HG02884 (cell line): ENCODE measurements around the gene ANKRD9.

ENCODE experiments used
- ATAC-seq: cut with Tn5 transposase; IDR thresholded peaks from one replicate; pipeline ENCODE4 v1.9.1; 2021; ENCODE audit warnings: mild to moderate bottlenecking, moderate library complexity; ENCODE audit not compliant: unreplicated experiment

ANKRD9 gene

GRCh38 chr14:102479777-102480176, 29.8 kb downstream of the ANKRD9 start:
- ATAC-seq = no peak

GRCh38 chr14:102479107-102479506, 30.5 kb downstream of the ANKRD9 start:
- ATAC-seq = no peak

DNA sequence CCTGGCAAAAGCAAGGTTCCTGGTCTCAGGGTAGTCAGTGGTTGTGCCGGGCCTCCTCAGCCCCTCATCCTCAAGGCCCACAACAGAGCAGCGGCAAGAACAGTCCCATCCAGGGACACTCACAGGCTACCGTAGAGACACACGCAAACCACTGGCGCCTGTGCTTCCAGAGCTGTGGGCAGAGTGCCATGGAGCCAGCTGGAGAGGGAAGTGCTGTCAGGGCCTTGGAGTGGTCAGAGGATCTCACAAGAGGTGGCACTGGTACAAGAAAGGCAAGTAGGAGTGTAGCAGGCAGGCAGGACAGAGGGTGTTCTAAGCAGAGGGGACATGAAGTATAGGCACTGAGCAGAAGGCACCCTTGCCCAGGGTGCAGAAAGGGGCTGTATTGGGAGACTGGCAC, 34.6 kb downstream of the ANKRD9 start:
- no peak for ATAC-seq

DNA sequence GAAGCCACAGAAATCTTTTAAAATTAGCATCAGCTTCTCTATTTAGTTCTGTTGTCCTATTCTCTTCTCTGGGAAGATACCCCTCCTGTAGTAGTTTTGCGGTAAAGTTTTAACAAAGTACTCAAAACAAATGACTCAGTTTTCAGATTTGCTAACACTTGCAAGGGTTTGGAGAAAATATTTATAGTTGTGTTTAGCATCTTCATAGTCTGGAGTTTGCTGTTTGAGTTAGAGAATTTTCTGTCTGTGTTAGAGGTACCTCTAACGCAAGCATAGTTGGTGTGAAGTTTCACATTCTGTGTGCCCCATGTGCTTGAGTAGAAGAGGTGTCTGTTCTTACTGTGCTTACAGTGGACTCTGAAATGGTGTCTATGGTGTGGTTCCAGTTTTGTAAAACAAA, 36.0 kb downstream of the ANKRD9 start:
- ATAC-seq = no peak

- no peak for ATAC-seq
Observed at GRCh38 chr14:102472791-102473150, 36.8 kb downstream of the ANKRD9 start.

DNA sequence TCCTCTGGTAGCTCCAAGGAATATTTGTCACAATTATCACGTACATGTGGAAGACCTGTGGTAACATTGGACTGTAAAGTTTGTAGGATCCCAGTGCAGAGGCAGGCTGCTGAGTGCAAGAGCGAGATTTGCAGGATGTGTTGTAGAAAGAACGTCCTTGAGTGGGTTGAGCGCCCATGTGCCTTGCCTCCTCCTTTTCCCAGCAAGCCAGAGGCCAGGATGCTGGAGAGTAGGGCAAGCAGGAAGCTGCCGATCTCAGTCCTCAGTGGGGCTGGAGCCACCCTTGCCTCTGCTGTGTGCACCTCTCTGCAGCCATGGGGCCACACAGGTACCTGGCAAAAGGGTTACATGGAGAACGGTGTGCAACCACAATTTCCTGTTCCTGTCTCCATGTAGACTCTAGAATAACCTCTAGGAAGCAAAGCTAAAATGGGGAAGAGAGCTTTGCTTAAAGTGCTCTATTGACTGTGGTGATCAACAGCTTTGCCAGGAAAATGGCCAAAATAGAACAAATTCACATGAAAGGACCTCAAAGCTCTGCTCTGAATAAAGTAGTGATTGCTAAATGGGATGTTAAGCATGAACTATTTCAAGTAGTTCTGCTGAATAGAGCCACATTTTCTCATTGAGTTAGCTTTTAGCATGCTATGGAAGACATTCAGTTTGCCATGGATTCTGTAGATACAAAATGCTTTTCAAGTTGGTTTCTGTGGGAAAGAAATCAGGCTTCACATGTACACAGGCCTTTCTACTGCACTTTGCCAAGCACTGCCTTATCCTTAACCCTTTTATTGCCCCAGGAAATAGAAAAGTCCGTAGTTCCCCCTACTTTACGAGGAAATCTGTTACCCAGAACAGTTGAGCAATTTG, 37.4 kb downstream of the ANKRD9 start:
- no peak for ATAC-seq

DNA sequence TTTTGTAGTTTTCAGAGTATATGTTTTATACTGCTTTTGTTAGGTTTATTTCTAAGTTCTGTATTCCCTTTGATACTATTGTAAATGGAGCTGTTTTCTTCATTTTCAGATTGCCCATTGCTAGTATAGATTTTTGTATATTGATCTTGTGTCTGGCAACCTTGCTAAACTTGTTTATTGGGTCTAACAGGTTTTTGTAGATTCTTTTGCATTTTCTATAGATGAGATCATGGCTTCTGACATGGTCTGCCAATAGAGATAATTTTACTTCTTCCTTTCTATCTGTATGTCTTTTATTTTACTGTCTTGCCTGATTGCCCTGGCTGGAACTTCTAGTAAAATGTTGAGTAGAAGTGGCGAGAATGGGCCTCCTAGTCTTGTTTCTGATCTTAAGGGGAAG, 40.3 kb downstream of the ANKRD9 start:
- ATAC-seq = no peak

GRCh38 chr14:102464846-102465341, 44.7 kb downstream of the ANKRD9 start:
- no peak for ATAC-seq

GRCh38 chr14:102464006-102464405, 45.6 kb downstream of the ANKRD9 start:
- ATAC-seq = no peak

GRCh38 chr14:102462391-102462790, 47.2 kb downstream of the ANKRD9 start:
- ATAC-seq = no peak

GRCh38 chr14:102461490-102462338, 47.9 kb downstream of the ANKRD9 start:
- ATAC-seq = no peak

- no peak for ATAC-seq
Observed at GRCh38 chr14:102457509-102457908, 52.1 kb downstream of the ANKRD9 start.

- no peak for ATAC-seq
Observed at GRCh38 chr14:102454711-102455110, 54.9 kb downstream of the ANKRD9 start.

- ATAC-seq = no peak
Observed at GRCh38 chr14:102452302-102452701, 57.3 kb downstream of the ANKRD9 start.
